Measurements from ENCODE around the gene MED31. TPM values are rescaled to one million over a fixed set of nuclear protein-coding genes. Genes with fewer than 3 reads are reported as not detected.
"Not testable (repeated sequence)": the region's sequence is repeated elsewhere in the genome, so short reads cannot be mapped to it uniquely, and the experiment has no call there.

The MED31 gene
- total RNA-seq, 1 donor from 2014 or later = 17.6 TPM

GRCh38 chr17:6667516-6667915 lies 16.1 kb upstream of the MED31 start:
- H3K4me3 Mint-ChIP-seq = no peak overlapping the region
- H3K27me3 Mint-ChIP-seq = peaks cover 29% of the 10 kb centered on the region
- DNase-seq (ENCODE audit: extremely low spot score, unreplicated experiment) = no peak

GRCh38 chr17:6666557-6666956 lies 15.2 kb upstream of the MED31 start:
- no peaks in the 10 kb centered on the region for H3K9me3 Mint-ChIP-seq
- no peaks in the 10 kb centered on the region for H3K36me3 Mint-ChIP-seq
- H3K27ac Mint-ChIP-seq = no peak overlapping the region
- DNase-seq (ENCODE audit: extremely low spot score, unreplicated experiment) = no peak
- no peak overlapping the region for H3K4me3 Mint-ChIP-seq
- H3K27me3 Mint-ChIP-seq = peaks cover 36% of the 10 kb centered on the region
- H3K4me1 Mint-ChIP-seq (ENCODE audit: unreplicated experiment) = no peaks in the 10 kb centered on the region
- no peak for TF ChIP-seq CTCF (conservative IDR thresholded peaks at IDR 0.05)

More at GRCh38 chr17:6667516-6667915, 16.1 kb upstream of the MED31 start:
- Mint-ChIP-seq H3K9me3 (no peaks in the 10 kb centered on the region), H3K4me1 (ENCODE audit: unreplicated experiment) (no peaks in the 10 kb centered on the region), H3K27ac (no peak overlapping the region), H3K36me3 (no peaks in the 10 kb centered on the region)
- TF ChIP-seq CTCF (conservative IDR thresholded peaks at IDR 0.05) = no peak

GRCh38 chr17:6666077-6666521 lies 14.7 kb upstream of the MED31 start:
- Mint-ChIP-seq H3K9me3 (no peaks in the 10 kb centered on the region), H3K36me3 (no peaks in the 10 kb centered on the region), H3K27me3 (peaks cover 41% of the 10 kb centered on the region), H3K4me3 (no peak overlapping the region), H3K27ac (no peak overlapping the region), H3K4me1 (ENCODE audit: unreplicated experiment) (no peaks in the 10 kb centered on the region)
- TF ChIP-seq CTCF (conservative IDR thresholded peaks at IDR 0.05) = peak; percentile 90
- no peak for DNase-seq (ENCODE audit: extremely low spot score, unreplicated experiment)

GRCh38 chr17:6663200-6663599 lies 11.8 kb upstream of the MED31 start:
- H3K9me3 Mint-ChIP-seq; H3K36me3 Mint-ChIP-seq; DNase-seq (ENCODE audit: extremely low spot score, unreplicated experiment); H3K27ac Mint-ChIP-seq; H3K4me3 Mint-ChIP-seq; H3K4me1 Mint-ChIP-seq (ENCODE audit: unreplicated experiment): not testable (repeated sequence)
- H3K27me3 Mint-ChIP-seq = peaks cover 48% of the 10 kb centered on the region

GRCh38 chr17:6661464-6661848 lies 10.1 kb upstream of the MED31 start:
- Mint-ChIP-seq H3K36me3 (no peaks in the 10 kb centered on the region), H3K4me1 (ENCODE audit: unreplicated experiment) (no peaks in the 10 kb centered on the region), H3K27ac (no peak overlapping the region), H3K4me3 (no peak overlapping the region), H3K9me3 (no peaks in the 10 kb centered on the region), H3K27me3 (peaks cover 51% of the 10 kb centered on the region)
- DNase-seq (ENCODE audit: extremely low spot score, unreplicated experiment) = no peak
- TF ChIP-seq CTCF (conservative IDR thresholded peaks at IDR 0.05) = no peak

- Mint-ChIP-seq H3K4me1 (ENCODE audit: unreplicated experiment) (no peaks in the 10 kb centered on the region), H3K27me3 (peaks cover 51% of the 10 kb centered on the region), H3K36me3 (no peaks in the 10 kb centered on the region), H3K4me3 (no peak overlapping the region), H3K9me3 (no peaks in the 10 kb centered on the region), H3K27ac (no peak overlapping the region)
- no peak for TF ChIP-seq CTCF (conservative IDR thresholded peaks at IDR 0.05)
- no peak for DNase-seq (ENCODE audit: extremely low spot score, unreplicated experiment)
Observed at GRCh38 chr17:6660805-6661463, 9.5 kb upstream of the MED31 start.
